ENCODE measurements around the gene PTH1R. TPM values are rescaled to one million over a fixed set of nuclear protein-coding genes. Genes with fewer than 3 reads are reported as not detected.

The PTH1R gene
- total RNA-seq, 2 donors from 2014 or later, result 0.69 to 4.8 TPM

GRCh38 chr3:46840491-46840890 lies 37.0 kb upstream of the PTH1R start:
- no peak for TF ChIP-seq CTCF (conservative IDR thresholded peaks at IDR 0.05)

GRCh38 chr3:46843508-46843907 lies 34.0 kb upstream of the PTH1R start:
- H3K27me3 ChIP-seq (ENCODE audit: control insufficient read depth, insufficient read depth, low read length, poor library complexity, severe bottlenecking), result no peaks in the 10 kb centered on the region
- no peak overlapping the region for H3K4me3 Mint-ChIP-seq
- H3K27ac ChIP-seq (ENCODE audit: low read depth, low read length), result no peak overlapping the region
- peaks cover 15% of the 10 kb centered on the region for H3K4me1 Mint-ChIP-seq
- H3K36me3 Mint-ChIP-seq (ENCODE audit: low read depth), result peaks cover 9% of the 10 kb centered on the region
- 81 to 95% methylated on average over 2 to 3 of the region's 3 CpGs for WGBS, 2 experiments (ENCODE audit: insufficient coverage in 1 of 2, insufficient read length in 1 of 2)
- no peak overlapping the region for H3K27ac Mint-ChIP-seq
- peaks cover 43% of the 10 kb centered on the region for H3K9me3 Mint-ChIP-seq
- no peaks in the 10 kb centered on the region for H3K36me3 ChIP-seq (ENCODE audit: control insufficient read depth, insufficient read depth, low read length)
- no peak overlapping the region for H3K9ac ChIP-seq (ENCODE audit: extremely low read depth, low read length, poor library complexity, severe bottlenecking)
- H3K4me1 ChIP-seq (ENCODE audit: control insufficient read depth, insufficient read depth, low read length), result no peaks in the 10 kb centered on the region
- H3K27me3 Mint-ChIP-seq (ENCODE audit: insufficient read depth), result peaks cover 5% of the 10 kb centered on the region
- no peak for DNase-seq
- H3K9me3 ChIP-seq (ENCODE audit: control insufficient read depth, low read length), result peaks cover 41% of the 10 kb centered on the region
- no peak overlapping the region for H3K4me3 ChIP-seq (ENCODE audit: low read length)
- no peak for TF ChIP-seq CTCF (conservative IDR thresholded peaks at IDR 0.05)

More at GRCh38 chr3:46840491-46840890, 37.0 kb upstream of the PTH1R start:
- Histone ChIP-seq H3K27ac (ENCODE audit: low read depth, low read length) (no peak overlapping the region), H3K4me1 (ENCODE audit: control insufficient read depth, insufficient read depth, low read length) (no peaks in the 10 kb centered on the region), H3K9ac (ENCODE audit: extremely low read depth, low read length, poor library complexity, severe bottlenecking) (no peak overlapping the region), H3K27me3 (ENCODE audit: control insufficient read depth, insufficient read depth, low read length, poor library complexity, severe bottlenecking) (no peaks in the 10 kb centered on the region), H3K9me3 (ENCODE audit: control insufficient read depth, low read length) (peaks cover 60% of the 10 kb centered on the region), H3K36me3 (ENCODE audit: control insufficient read depth, insufficient read depth, low read length) (no peaks in the 10 kb centered on the region), H3K4me3 (ENCODE audit: low read length) (no peak overlapping the region)
- Mint-ChIP-seq H3K4me1 (peaks cover 3% of the 10 kb centered on the region), H3K27ac (no peak overlapping the region), H3K36me3 (ENCODE audit: low read depth) (peaks cover 11% of the 10 kb centered on the region), H3K4me3 (no peak overlapping the region), H3K27me3 (ENCODE audit: insufficient read depth) (peaks cover 3% of the 10 kb centered on the region), H3K9me3 (peaks cover 59% of the 10 kb centered on the region)
- DNase-seq, result no peak
- WGBS, 2 experiments (ENCODE audit: insufficient coverage in 1 of 2, insufficient read length in 1 of 2), result 93% methylated on average over 1 of the region's 1 CpG; no CpG with 5 or more reads in 1 of the 2 experiments

DNA sequence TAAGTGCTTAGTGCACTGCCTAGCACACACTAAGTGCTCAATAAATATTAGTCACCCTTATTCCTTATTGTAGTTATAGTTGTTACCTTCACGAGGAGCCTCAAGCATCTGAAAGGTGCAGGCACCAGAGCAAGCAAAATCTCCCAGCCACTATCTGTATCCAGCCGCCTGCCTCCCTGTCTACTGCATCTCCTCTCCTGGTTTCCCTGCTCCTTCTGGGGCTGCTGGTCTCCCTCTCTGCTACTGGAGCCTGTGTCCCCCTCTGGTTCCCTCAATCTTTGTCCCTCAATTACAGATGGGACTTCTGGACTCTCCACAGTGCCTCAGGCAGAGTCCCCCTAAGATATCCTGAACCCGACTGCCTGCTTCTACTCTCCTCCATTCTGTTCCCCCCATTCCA lies 33.1 kb upstream of the PTH1R start:
- peak; percentile 52 for DNase-seq
- H3K36me3 ChIP-seq (ENCODE audit: control insufficient read depth, insufficient read depth, low read length), result no peaks in the 10 kb centered on the region
- H3K9me3 ChIP-seq (ENCODE audit: control insufficient read depth, low read length), result peaks cover 33% of the 10 kb centered on the region
- Mint-ChIP-seq H3K4me3 (peak overlapping the region; percentile 57), H3K4me1 (peaks cover 20% of the 10 kb centered on the region), H3K27me3 (ENCODE audit: insufficient read depth) (peaks cover 5% of the 10 kb centered on the region), H3K36me3 (ENCODE audit: low read depth) (peaks cover 4% of the 10 kb centered on the region), H3K9me3 (peaks cover 35% of the 10 kb centered on the region), H3K27ac (no peak overlapping the region)
- TF ChIP-seq CTCF (conservative IDR thresholded peaks at IDR 0.05), result no peak
- 88 to 100% methylated on average over 1 to 3 of the region's 3 CpGs for WGBS, 2 experiments (ENCODE audit: insufficient coverage in 1 of 2, insufficient read length in 1 of 2)
- no peak overlapping the region for H3K27ac ChIP-seq (ENCODE audit: low read depth, low read length)
- H3K4me1 ChIP-seq (ENCODE audit: control insufficient read depth, insufficient read depth, low read length), result no peaks in the 10 kb centered on the region
- H3K27me3 ChIP-seq (ENCODE audit: control insufficient read depth, insufficient read depth, low read length, poor library complexity, severe bottlenecking), result no peaks in the 10 kb centered on the region
- H3K4me3 ChIP-seq (ENCODE audit: low read length), result no peak overlapping the region
- no peak overlapping the region for H3K9ac ChIP-seq (ENCODE audit: extremely low read depth, low read length, poor library complexity, severe bottlenecking)
